ENCODE measurements around the gene GPR31.

GRCh38 chr6:167106406-167106805, 51.4 kb downstream of the GPR31 start:
- TF ChIP-seq CTCF (IDR thresholded peaks at IDR 0.05) (no peak), POLR2A (IDR thresholded peaks at IDR 0.05) (no peak)
